Psoas muscle (tissue), 8 donors: ENCODE data around the gene CMTM8. TPM values are rescaled to one million over a fixed set of nuclear protein-coding genes. Genes with fewer than 3 reads are reported as not detected.

ENCODE experiments used
- ATAC-seq, 4 donors: fragments of 200-7000 bp; cut with Tn5 transposase; one replicate each; pipeline ENCODE4 v1.9.1; 2020; ENCODE audit warnings: moderate library complexity in 3 of 4, mild to moderate bottlenecking in 2 of 4
- DNase-seq, 2 donors: peaks; one replicate each; pipeline ENCODE4 v3.0.0-alpha.2; 2020
- H3K27ac ChIP-seq: fragments of 200-600 bp; one replicate; pipeline ENCODE4 v1.8.0; 2022
- H3K27me3 ChIP-seq, 3 donors: fragments of 200-600 bp in 1 of 3; one replicate each; pipeline versions ENCODE4 v1.6.1 to v1.8.0; 2013 to 2022; ENCODE audit warnings: low read length in 2 of 3, mild to moderate bottlenecking in 2 of 3, moderate library complexity in 1 of 3; ENCODE audit not compliant: insufficient read depth in 3 of 3
- H3K36me3 ChIP-seq, 2 donors: fragments of 200-600 bp in 1 of 2; one replicate each; pipeline versions ENCODE4 v1.6.1 to v1.8.0; 2013 to 2022; ENCODE audit warnings: low read depth in 1 of 2, mild to moderate bottlenecking in 1 of 2, moderate library complexity in 1 of 2; ENCODE audit not compliant: insufficient read depth in 1 of 2
- H3K4me1 ChIP-seq: fragments of 200-600 bp; one replicate; pipeline ENCODE4 v1.8.0; 2022
- H3K4me3 ChIP-seq: fragments of 200-600 bp; one replicate; pipeline ENCODE4 v1.8.0; 2022; ENCODE audit warnings: mild to moderate bottlenecking
- H3K9me3 ChIP-seq: fragments of 200-600 bp; one replicate; pipeline ENCODE4 v1.8.0; 2022
- CTCF ChIP-seq: fragments of 200-600 bp; IDR thresholded peaks from one replicate; pipeline ENCODE4 v1.8.0; 2022; ENCODE audit warnings: antibody characterized with exemption
- WGBS, 3 donors: extraction: QIAGEN DNeasy Blood & Tissue Kit; methylation state at CpG; one replicate each; pipeline versions ENCODE4 v1.1.6 to v1.1.7; 2013; 5-methylcytosine and 5-hydroxymethylcytosine counted together
- intact Hi-C, 2 donors: fragments of 100-400 bp; cut with DNase I; formaldehyde crosslinking; loops; one replicate each; pipeline versions ENCODE4 v1.11.0 to v1.14.2; 2022
- polyA plus RNA-seq, 3 donors: library from polyadenylated mRNA; stranded (reverse); fragments of 200-250 nt; gene quantifications; one replicate each; pipeline ENCODE4 v1.2.3, GENCODE V29; 2013
- total RNA-seq, 4 donors: library from RNA; stranded (reverse); fragmentation: NEBNext Ultra II Directional in 2 of 4; extraction: Animal tissue kit (Norgen Biotek cat#: 25700) in 2 of 4; gene quantifications; one replicate each; pipeline versions ENCODE4 v1.2.1 to v1.2.4, GENCODE V29; 2021 to 2023
- donor health status: healthy with polysubstance abuse.
- donor health status: DM: no; HTN: no; CAD: no; lungs with moderate emphysema.
- donor health status: Bipolar disorder and iron deficiency.
- donor health status: healthy.
- donor health status: DM: yes; HTN: yes; CAD: no.
- donor health status: DM: no; HTN: no; CAD: no.
- donor health status: DM: no; HTN: no; CAD: no.
- donor health status: DM: yes; HTN: yes; CAD: no.

CMTM8 gene
- total and polyA plus RNA-seq, 7 donors = 0.97 to 4.2 (median 2.0) TPM

GRCh38 chr3:32296251-32297204 is 58.0 kb downstream of the CMTM8 start:
- 27 to 30% (median 27%) methylated on average over 8 of the region's 8 CpGs for WGBS, 3 donors
- H3K36me3 ChIP-seq = no peaks in the 10 kb centered on the region
- H3K27me3 ChIP-seq = no peaks in the 10 kb centered on the region
- no peak overlapping the region for H3K27ac ChIP-seq
- no peak overlapping the region for H3K4me3 ChIP-seq
- TF ChIP-seq CTCF = peak; percentile 82
- ATAC-seq (peak; percentile 64 to 85 (median 72)), DNase-seq (peak; percentile 42 to 55)
- H3K9me3 ChIP-seq = no peaks in the 10 kb centered on the region
- intact Hi-C loops = loop anchor here (5.0 kb wide), 2 partner anchors 101 to 171 kb away; no protein-coding TSS in a partner anchor
- H3K4me1 ChIP-seq = no peaks in the 10 kb centered on the region

DNA sequence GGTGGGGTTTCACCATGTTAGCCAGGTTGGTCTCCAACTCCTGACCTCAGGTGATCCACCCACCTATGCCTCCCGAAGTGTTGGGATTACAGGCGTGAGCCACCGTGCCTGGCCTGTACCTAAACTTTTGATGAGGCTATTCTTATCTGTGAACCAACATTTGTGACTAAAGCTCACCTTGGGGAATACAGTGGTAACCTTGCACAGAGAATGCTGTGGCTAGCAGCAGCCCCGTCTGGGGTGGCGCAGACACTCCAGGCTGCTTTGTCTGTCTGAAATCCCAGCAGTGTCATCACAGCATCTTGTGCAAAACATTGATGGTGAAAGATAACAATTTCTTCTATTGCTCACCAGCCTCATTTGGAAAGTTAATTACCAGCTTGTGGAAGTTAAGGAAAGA is 58.9 kb downstream of the CMTM8 start:
- Histone ChIP-seq H3K27ac (no peak overlapping the region), H3K27me3 (no peaks in the 10 kb centered on the region), H3K4me3 (no peak overlapping the region), H3K36me3 (no peaks in the 10 kb centered on the region), H3K9me3 (no peaks in the 10 kb centered on the region), H3K4me1 (no peaks in the 10 kb centered on the region)
- intact Hi-C loops = loop anchor here (5.0 kb wide), 2 partner anchors 100 to 170 kb away; no protein-coding TSS in a partner anchor
- DNase-seq (no peak), ATAC-seq (no peak)
- no peak for TF ChIP-seq CTCF
- WGBS, 3 donors = 91 to 95% (median 95%) methylated on average over 5 of the region's 5 CpGs

DNA sequence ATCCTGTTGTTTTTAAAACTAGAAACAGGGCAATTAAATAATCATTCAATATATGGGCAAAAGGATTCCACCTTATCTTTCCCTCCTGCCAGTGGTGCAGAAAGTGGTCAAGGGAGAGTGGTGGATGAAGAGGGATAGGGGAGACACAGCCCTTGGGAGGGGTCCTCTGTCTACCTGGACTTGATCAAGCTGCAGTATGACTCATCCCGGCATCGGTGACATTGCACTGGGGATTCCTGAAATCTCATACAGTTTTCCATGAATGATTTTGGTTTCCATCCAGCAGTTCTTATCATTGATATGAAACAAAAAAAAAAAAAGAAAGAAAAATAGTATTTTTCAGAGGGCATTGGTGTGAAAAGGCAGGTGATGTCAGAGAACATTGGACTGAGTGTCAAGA is 62.9 kb downstream of the CMTM8 start:
- ATAC-seq (no peak), DNase-seq (no peak)
- no peaks in the 10 kb centered on the region for H3K36me3 ChIP-seq
- no peak for TF ChIP-seq CTCF
- intact Hi-C loops = no loop called here
- no peaks in the 10 kb centered on the region for H3K9me3 ChIP-seq
- H3K4me1 ChIP-seq = no peaks in the 10 kb centered on the region
- WGBS, 3 donors = 85 to 94% (median 93%) methylated on average over 2 of the region's 2 CpGs
- H3K4me3 ChIP-seq = no peak overlapping the region
- H3K27ac ChIP-seq = no peak overlapping the region
- no peaks in the 10 kb centered on the region for H3K27me3 ChIP-seq

DNA sequence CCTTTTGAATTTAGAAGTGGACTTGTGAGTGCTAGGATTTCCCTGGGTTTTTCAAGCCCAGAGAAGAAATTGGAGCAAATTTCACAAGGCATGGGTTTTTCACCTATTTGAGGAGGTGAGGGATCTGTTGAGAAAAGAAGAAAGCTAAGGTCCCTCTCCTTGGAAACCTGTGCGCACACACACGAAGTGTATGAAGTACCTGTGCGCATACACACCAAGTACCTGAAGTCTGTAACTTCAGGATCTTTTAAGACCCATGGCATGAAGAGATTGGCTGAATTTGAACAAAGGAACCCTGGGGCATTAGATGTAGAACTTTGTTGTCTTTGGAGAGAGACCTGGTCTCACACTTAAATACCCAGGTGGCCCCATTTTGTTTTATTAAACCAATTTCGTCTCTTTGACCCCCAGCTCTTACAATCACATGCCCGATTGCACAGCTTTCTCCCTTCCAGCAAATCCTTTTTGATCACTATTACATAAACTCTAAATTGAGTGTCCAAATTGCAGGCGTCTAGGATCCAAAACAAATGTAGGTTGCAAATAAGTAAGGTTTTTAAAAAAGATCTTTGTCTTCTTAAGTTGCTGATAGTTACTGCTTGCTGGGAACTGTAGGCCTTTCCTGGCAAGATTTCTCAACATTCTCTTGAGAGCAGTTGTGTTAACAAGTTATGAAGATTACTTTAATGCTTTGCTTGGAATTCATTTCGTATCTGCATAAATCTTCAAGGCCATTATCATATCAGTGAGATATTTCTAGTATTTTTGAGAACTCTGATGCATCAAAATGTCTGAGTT is 64.3 kb downstream of the CMTM8 start:
- no peak for TF ChIP-seq CTCF
- WGBS, 3 donors = 85 to 90% (median 88%) methylated on average over 7 of the region's 7 CpGs
- H3K4me1 ChIP-seq = no peaks in the 10 kb centered on the region
- no peak for DNase-seq
- no peaks in the 10 kb centered on the region for H3K27me3 ChIP-seq
- ATAC-seq = no peak
- H3K36me3 ChIP-seq = no peaks in the 10 kb centered on the region
- no peak overlapping the region for H3K27ac ChIP-seq
- no peaks in the 10 kb centered on the region for H3K9me3 ChIP-seq
- H3K4me3 ChIP-seq = no peak overlapping the region
- intact Hi-C loops = no loop called here
